HL-60 (cell line): ENCODE results near the gene MTCL1.

Experiments used
- GABPA ChIP-seq: IDR thresholded peaks from 2 replicates; pipeline ENCODE4 v1.6.1; 2012; ENCODE audit warnings: low read depth
- POLR2AphosphoS5 ChIP-seq: IDR thresholded peaks from 2 replicates; pipeline ENCODE4 v1.6.1; 2012; ENCODE audit warnings: low read depth
- SPI1 ChIP-seq: IDR thresholded peaks from 2 replicates; pipeline ENCODE4 v1.6.1; 2012; ENCODE audit warnings: low read depth, mild to moderate bottlenecking, borderline replicate concordance
- TF ChIP-seq, protein P1 (sequence below): IDR thresholded peaks from one replicate; pipeline ENCODE4 v1.5.1; 2011; ENCODE audit warnings: low read length, control low read depth, inconsistent platforms; ENCODE audit not compliant: insufficient read depth

DNA sequence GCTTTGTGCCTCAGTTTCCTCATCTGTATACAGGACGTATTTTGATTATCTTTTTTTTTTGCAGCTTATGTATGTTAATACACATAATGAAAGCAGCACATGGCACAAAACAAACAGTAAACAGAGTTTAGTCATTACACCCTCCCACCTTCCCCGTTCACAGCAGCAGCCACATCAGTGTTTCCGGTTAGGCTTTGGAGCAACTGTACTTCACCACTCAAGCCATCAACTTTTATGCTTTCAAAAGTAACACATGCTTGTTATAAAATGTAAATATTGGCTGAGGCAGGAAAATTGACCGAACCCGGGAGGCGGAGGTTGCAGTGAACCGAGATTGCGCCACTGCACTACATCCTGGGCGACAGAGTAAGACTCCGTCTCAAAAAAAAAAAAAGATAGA, 117.3 kb downstream of the MTCL1 start:
- TF ChIP-seq, protein P1, sequence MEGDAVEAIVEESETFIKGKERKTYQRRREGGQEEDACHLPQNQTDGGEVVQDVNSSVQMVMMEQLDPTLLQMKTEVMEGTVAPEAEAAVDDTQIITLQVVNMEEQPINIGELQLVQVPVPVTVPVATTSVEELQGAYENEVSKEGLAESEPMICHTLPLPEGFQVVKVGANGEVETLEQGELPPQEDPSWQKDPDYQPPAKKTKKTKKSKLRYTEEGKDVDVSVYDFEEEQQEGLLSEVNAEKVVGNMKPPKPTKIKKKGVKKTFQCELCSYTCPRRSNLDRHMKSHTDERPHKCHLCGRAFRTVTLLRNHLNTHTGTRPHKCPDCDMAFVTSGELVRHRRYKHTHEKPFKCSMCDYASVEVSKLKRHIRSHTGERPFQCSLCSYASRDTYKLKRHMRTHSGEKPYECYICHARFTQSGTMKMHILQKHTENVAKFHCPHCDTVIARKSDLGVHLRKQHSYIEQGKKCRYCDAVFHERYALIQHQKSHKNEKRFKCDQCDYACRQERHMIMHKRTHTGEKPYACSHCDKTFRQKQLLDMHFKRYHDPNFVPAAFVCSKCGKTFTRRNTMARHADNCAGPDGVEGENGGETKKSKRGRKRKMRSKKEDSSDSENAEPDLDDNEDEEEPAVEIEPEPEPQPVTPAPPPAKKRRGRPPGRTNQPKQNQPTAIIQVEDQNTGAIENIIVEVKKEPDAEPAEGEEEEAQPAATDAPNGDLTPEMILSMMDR, result no peak
- TF ChIP-seq POLR2AphosphoS5 (no peak), SPI1 (no peak), GABPA (no peak)
